CD4-positive, alpha-beta T cell treated with Interleukin-6 at 100 ng/mL for 8 hours (primary cell): ENCODE results near the gene IMPG1.
"Not testable (repeated sequence)": the region's sequence is repeated elsewhere in the genome, so short reads cannot be mapped to it uniquely, and the experiment has no call there.

ENCODE experiments used
- DNase-seq: peaks from one replicate; pipeline ENCODE4 v3.0.0-alpha.2; 2020; ENCODE audit warnings: mixed read lengths, low spot score

Gene IMPG1

DNA sequence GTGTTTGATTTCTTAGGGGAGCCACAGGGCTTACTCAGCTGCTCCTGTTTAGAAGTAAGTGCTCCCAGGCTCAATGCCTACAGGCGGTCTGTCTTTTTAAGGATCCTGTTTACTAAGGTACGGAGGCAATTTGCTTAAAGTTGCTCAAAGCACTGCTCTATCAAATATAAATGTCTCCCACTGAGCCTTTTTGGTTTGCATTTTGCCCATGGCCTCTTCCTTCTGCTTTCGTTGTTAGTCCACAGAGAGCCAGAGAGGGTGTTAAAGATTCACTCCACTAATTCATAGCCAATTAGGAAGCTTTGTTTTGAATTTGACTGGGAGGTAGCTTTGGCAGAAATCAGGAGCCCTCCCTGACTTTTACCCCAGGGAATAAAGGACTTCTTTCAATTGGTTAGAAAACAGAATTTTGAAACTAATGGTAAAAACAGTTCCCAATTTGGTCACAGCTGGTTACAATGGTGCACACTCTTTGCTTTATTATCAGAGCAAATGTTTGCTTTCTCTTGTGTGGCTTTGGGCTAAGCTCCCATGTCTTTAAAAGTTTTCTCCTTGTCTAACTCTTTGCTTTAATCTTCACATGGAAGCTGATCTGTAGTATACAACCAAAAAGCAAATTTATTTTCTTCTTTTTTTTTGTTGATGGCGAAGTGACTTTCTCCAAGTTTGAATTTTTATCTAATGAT lies 126.2 kb downstream of the IMPG1 start:
- no peak for DNase-seq

- DNase-seq: no peak
Measured at GRCh38 chr6:75943381-75943780, 129.1 kb downstream of the IMPG1 start.

DNA sequence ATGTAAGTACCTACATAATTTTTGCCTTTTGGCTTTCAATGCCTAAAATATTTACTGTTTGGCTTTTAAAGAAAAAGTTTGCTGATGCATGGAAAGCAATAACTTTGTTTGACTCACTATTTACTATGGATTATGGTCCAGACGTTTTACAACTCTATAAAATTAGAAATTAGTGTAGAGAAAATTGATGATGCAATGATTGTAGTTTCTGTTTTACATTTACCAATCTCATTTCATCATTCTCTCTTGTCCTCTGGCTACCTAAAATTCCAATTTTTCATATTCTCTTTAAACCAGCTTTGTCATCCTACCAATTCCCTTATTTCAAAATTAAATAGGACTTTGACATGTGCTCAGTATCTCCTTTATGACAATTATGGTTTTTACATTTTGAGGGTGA lies 131.0 kb downstream of the IMPG1 start:
- DNase-seq: no peak

DNA sequence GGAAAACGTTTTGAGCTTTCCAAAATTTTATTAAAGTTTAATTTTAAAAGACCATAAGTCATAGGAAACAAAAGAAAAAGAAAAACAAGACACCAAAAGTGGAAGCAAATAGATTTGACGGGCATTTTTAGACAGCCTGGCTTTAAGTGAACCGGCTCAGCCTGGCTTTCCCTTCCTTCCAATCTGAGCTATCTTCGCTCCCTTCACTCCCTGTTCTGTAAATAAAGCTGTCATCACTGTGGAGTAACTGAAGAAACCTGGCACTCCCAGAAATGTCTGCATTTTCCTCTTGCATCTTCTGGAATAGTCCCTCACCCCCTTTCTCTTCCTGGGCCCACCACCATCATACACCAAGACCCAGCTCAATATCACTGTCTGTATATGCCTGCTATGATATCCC lies 131.9 kb downstream of the IMPG1 start:
- DNase-seq: no peak

GRCh38 chr6:75937846-75938245 lies 134.6 kb downstream of the IMPG1 start:
- no peak for DNase-seq

DNA sequence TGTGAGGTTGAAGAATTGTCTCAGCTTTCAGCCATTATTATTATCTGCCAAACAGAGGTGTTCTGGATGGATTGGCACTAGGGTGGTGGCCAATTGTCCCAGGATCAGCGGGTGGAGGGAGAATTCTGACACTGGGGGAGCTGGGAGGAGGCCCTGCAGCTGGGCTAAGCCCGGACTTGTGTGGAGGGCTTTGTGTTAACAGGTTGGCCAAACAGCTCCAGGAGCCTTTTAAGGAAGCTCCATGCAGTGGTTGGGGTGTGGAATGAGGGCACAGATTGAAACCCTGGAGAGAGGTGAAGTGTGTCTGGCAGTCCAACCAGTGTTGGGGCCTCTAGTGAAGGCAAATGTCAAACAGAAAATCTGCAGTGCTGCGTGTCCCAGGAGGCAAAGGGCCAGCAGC lies 135.8 kb downstream of the IMPG1 start:
- no peak for DNase-seq

DNA sequence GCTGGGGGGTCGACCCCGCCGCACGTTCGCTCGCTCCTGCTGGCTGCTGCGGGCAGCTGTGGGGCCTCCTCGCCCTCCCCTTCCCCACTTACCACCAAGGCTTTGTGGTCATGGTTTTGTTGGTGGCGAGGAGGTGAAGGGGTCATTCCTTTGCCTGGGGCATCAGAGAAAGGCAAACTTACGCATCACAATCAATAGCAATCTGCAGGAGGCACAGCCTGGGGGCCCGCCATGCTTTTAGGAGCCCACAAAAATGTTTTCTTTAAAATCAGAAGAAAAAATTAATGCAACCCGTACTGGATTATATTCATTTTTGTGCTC lies 137.0 kb downstream of the IMPG1 start:
- DNase-seq: no peak

GRCh38 chr6:75934643-75935472 lies 137.6 kb downstream of the IMPG1 start:
- DNase-seq: peak; percentile 20

GRCh38 chr6:75933387-75933975 lies 139.0 kb downstream of the IMPG1 start:
- DNase-seq: no peak

DNA sequence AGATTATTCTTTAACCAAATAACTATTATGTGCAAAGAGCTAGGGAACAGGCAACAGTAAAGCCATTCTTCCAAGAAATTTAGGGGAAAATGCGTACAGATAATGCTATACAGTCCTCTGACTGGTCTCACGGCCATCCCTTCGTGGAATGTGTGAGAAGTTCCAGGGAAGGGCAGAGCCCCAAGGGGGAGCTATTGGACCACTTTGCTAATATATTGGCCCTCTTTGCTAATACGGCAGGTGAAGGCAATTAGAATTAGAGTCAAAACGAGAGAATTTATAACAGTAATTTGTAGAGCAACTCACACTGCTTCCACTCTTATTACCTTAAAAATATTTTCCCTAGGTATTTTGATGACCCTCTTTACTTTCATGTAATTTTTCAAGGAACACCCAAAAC lies 140.4 kb downstream of the IMPG1 start:
- no peak for DNase-seq

- DNase-seq: no peak
Measured at GRCh38 chr6:75931011-75931680, 141.3 kb downstream of the IMPG1 start.

DNA sequence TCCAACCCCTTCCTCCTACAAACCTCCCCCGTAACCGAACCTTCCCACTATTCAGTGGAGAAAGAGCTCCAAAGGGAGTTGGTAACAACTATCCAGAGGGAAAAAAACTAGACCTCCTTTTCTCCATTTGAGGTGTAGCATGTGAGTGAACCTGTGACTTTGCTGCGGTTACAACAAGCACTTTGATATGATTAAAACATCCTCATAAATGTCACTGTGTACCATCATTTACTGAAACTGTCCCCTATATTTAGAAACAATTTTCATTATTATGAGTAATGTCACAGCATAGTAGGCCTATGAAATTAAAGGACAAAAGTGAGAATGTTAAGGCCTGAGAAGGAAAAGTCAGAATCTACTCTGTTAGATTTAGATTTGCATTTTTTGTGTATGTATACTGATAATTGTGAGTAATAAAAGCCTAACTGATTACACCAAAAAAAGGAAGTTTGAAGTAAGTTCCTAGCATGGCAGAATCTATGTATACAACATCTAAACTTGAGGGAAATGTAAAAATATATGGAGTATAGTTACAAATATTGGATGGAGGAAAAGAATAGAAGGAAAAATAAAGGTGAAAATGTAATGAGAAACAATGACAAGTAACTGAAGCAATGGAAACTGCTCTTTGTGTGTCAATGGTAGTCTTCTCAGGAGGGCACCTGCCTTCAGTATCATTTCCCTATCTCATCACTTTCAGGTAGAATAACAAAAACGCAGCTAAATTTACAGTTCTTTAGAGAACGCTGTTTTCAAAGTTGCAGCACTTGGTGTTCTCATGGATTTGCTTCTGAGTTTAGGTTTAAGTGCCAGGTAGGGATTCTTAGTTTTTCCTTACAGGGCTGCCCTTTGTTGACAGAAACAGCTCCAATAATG lies 145.9 kb downstream of the IMPG1 start:
- DNase-seq: no peak

DNA sequence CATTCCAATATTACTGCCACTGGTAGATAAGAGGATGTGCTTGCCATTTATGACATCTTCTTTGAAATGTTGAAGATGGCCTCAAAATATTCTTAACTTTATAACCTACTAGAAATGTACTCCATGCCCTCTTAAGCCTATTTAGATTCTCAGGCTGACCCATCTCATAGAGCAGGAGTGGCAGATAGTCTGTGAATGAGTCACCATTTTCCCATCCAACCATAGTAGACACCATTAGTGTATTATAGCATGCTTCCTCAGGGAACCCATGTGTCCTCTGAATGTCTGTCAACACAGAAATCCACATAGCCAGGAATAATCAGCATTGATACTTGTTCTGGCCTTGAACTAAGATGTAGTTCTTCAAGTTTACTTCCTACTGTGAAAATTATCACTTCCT lies 150.2 kb downstream of the IMPG1 start:
- no peak for DNase-seq

DNA sequence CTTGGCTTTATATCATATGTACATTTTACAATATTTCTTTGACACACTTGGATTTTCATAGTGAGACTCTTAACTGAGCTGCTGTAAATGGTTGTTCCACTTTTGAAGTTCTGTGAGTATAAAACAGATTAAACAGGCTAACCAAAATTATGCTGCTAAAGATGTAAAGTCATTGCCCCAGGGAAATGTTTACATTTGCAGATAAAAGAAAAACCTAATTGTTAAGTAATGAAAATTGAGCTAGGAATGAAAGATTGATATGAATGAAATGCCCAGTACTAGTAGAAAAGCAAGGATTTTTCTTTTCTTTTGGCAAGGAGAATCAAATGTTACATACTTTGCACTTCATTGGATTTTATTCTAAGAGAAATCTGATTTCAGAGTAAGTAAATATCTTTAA lies 159.4 kb downstream of the IMPG1 start:
- DNase-seq: no peak

GRCh38 chr6:75907444-75907843 lies 165.0 kb downstream of the IMPG1 start:
- no peak for DNase-seq

- no peak for DNase-seq
Measured at GRCh38 chr6:75906871-75907270, 165.6 kb downstream of the IMPG1 start.

DNA sequence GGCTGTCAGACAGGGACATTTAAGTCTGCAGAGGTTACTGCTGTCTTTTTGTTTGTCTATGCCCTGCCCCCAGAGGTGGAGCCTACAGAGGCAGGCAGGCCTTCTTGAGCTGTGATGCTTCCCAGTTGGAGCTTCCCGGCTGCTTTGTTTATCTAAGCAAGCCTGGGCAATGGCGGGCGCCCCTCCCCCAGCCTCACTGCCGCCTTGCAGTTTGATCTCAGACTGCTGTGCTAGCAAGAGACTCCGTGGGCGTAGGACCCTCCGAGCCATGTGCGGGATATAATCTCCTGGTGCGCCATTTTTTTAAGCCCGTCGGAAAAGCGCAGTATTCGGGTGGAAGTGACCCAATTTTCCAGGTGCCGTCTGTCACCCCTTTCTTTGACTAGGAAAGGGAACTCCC lies 167.3 kb downstream of the IMPG1 start:
- DNase-seq: not testable (repeated sequence)

DNA sequence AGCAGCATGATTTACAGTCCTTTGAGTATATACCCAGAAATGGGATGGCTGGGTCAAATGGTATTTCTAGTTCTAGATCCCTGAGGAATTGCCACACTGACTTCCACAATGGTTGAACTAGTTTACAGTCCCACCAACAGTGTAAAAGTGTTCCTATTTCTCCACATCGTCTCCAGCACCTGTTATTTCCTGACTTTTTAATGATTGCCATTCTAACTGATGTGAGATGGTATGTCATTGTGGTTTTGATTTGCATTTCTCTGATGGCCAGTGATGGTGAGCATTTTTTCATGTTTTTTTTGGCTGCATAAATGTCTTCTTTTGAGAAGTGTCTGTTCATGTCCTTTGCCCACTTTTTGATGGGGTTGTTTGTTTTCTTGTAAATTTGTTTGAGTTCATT lies 172.2 kb downstream of the IMPG1 start:
- not testable (repeated sequence) for DNase-seq

- DNase-seq: no peak
Measured at GRCh38 chr6:75896526-75896925, 175.9 kb downstream of the IMPG1 start.

- DNase-seq: no peak
Measured at GRCh38 chr6:75893776-75894152, 178.7 kb downstream of the IMPG1 start.

DNA sequence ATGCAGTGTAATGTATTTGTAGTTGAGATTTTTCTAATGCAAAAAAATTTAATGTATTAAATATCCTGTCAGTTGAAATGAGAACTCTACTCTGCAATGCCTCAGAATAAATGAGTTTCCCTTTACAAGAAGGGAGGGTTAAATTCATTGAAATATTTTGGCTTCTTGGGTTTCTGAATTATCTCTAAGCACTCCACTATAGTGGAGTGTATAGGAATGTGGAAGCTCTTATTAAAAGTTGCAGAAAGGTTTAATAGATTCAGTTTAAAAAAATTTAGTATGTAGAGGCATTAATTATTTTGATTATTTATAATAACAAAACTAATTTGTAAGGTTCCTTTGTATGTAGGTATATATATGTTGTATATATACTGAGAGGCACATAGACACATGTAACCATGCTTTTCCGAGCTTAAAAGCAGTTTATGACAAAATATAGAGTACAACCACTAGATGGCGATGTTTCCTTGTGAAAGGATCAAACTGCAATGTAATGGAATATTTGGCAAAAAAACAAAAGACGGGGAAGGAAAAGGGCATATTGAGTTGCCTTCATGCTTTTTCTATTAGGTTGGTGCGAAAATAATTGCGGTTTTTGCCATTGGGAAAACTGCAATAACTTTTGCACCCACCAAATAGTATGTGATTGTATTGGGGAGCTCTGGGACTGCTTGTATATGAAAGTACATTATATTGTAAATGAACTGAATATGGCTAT lies 179.2 kb downstream of the IMPG1 start:
- peak; percentile 13 for DNase-seq
